Activated CD8-positive, alpha-beta T cell treated with anti-CD3 and anti-CD28 coated beads, Interleukin-2, amount 10 ng/mL, durations not matched to agents 7 days and 5 days (primary cell): Measurements from ENCODE around the gene PPP6R2. TPM values are rescaled to one million over a fixed set of nuclear protein-coding genes. Genes with fewer than 3 reads are reported as not detected.

ENCODE experiments used
- ATAC-seq: fragments of 150-1000 bp; cut with Tn5 transposase; one replicate; pipeline ENCODE4 v1.10.0; 2021; ENCODE audit warnings: moderate library complexity
- CTCF ChIA-PET: fragments of 350-600 bp; sonication (Branson Sonifier 250); formaldehyde crosslinking; loops from one replicate; lab custom pipeline; 2021; ENCODE audit warnings: antibody characterized with exemption; lab: Charles Lee
- POLR2A ChIA-PET: fragments of 350-600 bp; sonication (Branson Sonifier 250); formaldehyde crosslinking; loops from one replicate; lab custom pipeline; 2021; ENCODE audit warnings: antibody characterized with exemption; lab: Charles Lee
- DNase-seq: peaks from one replicate; pipeline ENCODE4 v3.0.0-alpha.2; 2020
- H3K27ac Mint-ChIP-seq: one replicate; pipeline ENCODE4 v1.8.0; 2021; ENCODE audit warnings: mild to moderate bottlenecking, mixed read lengths
- H3K27me3 Mint-ChIP-seq: one replicate; pipeline ENCODE4 v1.8.0; 2021; ENCODE audit warnings: low read depth, mixed read lengths
- H3K36me3 Mint-ChIP-seq: one replicate; pipeline ENCODE4 v1.8.0; 2021; ENCODE audit warnings: low read depth, mixed read lengths
- H3K4me1 Mint-ChIP-seq: one replicate; pipeline ENCODE4 v1.8.0; 2021; ENCODE audit warnings: low read depth, mixed read lengths
- H3K4me3 Mint-ChIP-seq: one replicate; pipeline ENCODE4 v1.8.0; 2021; ENCODE audit warnings: mild to moderate bottlenecking, mixed read lengths
- H3K9me3 Mint-ChIP-seq: one replicate; pipeline ENCODE4 v1.8.0; 2022; ENCODE audit warnings: mixed read lengths; ENCODE audit not compliant: insufficient read depth
- total RNA-seq, 2 experiments: library from RNA; stranded (reverse); gene quantifications; one replicate each; pipeline ENCODE4 v1.2.3, GENCODE V29; 2021

The PPP6R2 gene
- total RNA-seq, 2 experiments from 2014 or later = 62.1 to 64.9 TPM

GRCh38 chr22:50488886-50489285 is 145.8 kb downstream of the PPP6R2 start:
- no peaks in the 10 kb centered on the region for H3K36me3 Mint-ChIP-seq
- H3K9me3 Mint-ChIP-seq = no peaks in the 10 kb centered on the region
- ChIA-PET POLR2A (no interaction called here), CTCF (no interaction called here)
- no peak overlapping the region for H3K27ac Mint-ChIP-seq
- H3K4me1 Mint-ChIP-seq = peaks cover 8% of the 10 kb centered on the region
- H3K4me3 Mint-ChIP-seq = no peak overlapping the region
- ATAC-seq = no peak
- peaks cover 2% of the 10 kb centered on the region for H3K27me3 Mint-ChIP-seq
- DNase-seq = no peak

DNA sequence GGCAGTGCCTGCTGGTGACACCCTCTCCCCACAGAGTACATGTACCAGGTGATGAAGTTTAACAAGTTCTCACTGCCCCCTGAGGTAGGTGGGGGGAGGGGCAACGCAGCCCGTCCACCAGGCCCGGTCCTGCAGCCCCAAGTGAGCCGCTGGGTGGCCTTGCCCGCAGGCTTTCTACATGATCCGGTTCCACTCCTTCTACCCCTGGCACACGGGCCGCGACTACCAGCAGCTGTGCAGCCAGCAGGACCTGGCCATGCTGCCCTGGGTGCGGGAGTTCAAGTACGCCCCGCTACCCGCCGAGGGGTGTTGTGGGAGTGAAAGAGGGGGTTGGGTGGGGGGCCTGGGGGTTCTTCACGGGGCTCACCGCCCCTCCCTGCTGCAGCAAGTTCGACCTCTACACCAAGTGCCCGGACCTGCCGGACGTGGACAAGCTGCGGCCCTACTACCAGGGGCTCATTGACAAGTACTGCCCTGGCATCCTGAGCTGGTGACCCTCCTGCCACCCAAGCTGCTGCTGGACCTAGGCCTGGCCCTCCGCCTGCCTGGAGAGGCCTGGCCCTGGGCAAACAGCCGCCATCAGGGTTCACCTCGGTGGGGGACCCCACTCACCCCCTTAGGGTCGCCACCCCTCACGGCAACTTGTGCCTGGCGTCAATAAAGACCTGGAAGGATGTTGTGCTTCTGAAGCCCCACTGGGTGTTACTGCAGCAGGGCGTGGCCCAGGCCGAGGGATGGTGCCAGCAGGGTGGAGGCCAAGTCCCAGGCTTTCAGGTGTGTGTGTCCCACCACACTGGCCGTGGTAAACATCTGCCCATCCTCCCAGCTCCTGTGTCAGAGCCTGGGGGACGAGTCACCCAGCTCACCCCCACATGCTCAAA is 146.5 kb downstream of the PPP6R2 start:
- Mint-ChIP-seq H3K9me3 (no peaks in the 10 kb centered on the region), H3K27me3 (peaks cover 2% of the 10 kb centered on the region), H3K36me3 (no peaks in the 10 kb centered on the region), H3K4me1 (peaks cover 8% of the 10 kb centered on the region), H3K27ac (no peak overlapping the region), H3K4me3 (no peak overlapping the region)
- DNase-seq = no peak
- ATAC-seq = no peak
- ChIA-PET CTCF (no interaction called here), POLR2A (no interaction called here)

GRCh38 chr22:50490531-50491308 is 147.6 kb downstream of the PPP6R2 start:
- H3K27ac Mint-ChIP-seq = peak overlapping the region; percentile 34
- H3K27me3 Mint-ChIP-seq = peaks cover 2% of the 10 kb centered on the region
- peak overlapping the region; percentile 25 for H3K4me3 Mint-ChIP-seq
- ChIA-PET CTCF (interaction anchor here (0.6 to 1.8 kb wide), 2 partner anchors 21 to 88 kb away, joined by 3 to 4 read pairs; no protein-coding TSS in a partner anchor), POLR2A (interaction anchor here (0.7 kb wide), 1 partner anchor 39 kb away, joined by 5 read pairs; no protein-coding TSS in a partner anchor)
- H3K9me3 Mint-ChIP-seq = no peaks in the 10 kb centered on the region
- peak; percentile 42 for ATAC-seq
- H3K4me1 Mint-ChIP-seq = peaks cover 8% of the 10 kb centered on the region
- no peaks in the 10 kb centered on the region for H3K36me3 Mint-ChIP-seq
- DNase-seq = no peak

Other genes starting within 250 kb of the PPP6R2 start
- gene PANX2, start 172.6 kb upstream of the PPP6R2 start, total RNA-seq = under 1 TPM in 1 of 2 experiments, not detected in 1; 0.10 TPM
- gene TRABD, start 157.4 kb upstream of the PPP6R2 start, total RNA-seq = 100 to 1,000 TPM; 115 to 129 TPM
- 10 to 100 TPM; 23.6 to 24.4 TPM for gene SELENOO, start 142.3 kb upstream of the PPP6R2 start, total RNA-seq
- 10 to 100 TPM; 53.2 to 58.1 TPM for gene TUBGCP6, start 98.3 kb upstream of the PPP6R2 start, total RNA-seq
- gene HDAC10, start 92.1 kb upstream of the PPP6R2 start, total RNA-seq = 10 to 100 TPM; 71.4 to 75.9 TPM
- gene MAPK12, start 81.6 kb upstream of the PPP6R2 start, total RNA-seq = 1 to 10 TPM; 4.8 to 5.3 TPM
- 10 to 100 TPM; 10.4 to 11.8 TPM for gene MAPK11, start 72.9 kb upstream of the PPP6R2 start, total RNA-seq
- 10 to 100 TPM; 48.4 to 49.9 TPM for gene PLXNB2, start 35.7 kb upstream of the PPP6R2 start, total RNA-seq
- 1 to 10 TPM; 6.0 to 7.0 TPM for gene DENND6B, start 16.3 kb upstream of the PPP6R2 start, total RNA-seq
- gene SBF1, start 131.7 kb downstream of the PPP6R2 start, total RNA-seq = 100 to 1,000 TPM; 177 to 183 TPM
- gene ADM2, start 138.2 kb downstream of the PPP6R2 start, total RNA-seq = 1 to 10 TPM; 4.1 to 4.2 TPM
- gene MIOX, start 143.5 kb downstream of the PPP6R2 start, total RNA-seq = under 1 TPM in 1 of 2 experiments, not detected in 1; 0.40 TPM
- gene LMF2, start 164.4 kb downstream of the PPP6R2 start, total RNA-seq = 100 to 1,000 TPM; 119 to 132 TPM
- gene NCAPH2, start 164.9 kb downstream of the PPP6R2 start, total RNA-seq = 100 to 1,000 TPM; 146 to 150 TPM
- gene SCO2, start 182.3 kb downstream of the PPP6R2 start, total RNA-seq = 10 to 100 TPM; 11.7 to 13.9 TPM
- 10 to 100 TPM; 71.8 to 76.6 TPM for gene TYMP, start 186.7 kb downstream of the PPP6R2 start, total RNA-seq
- gene KLHDC7B, start 202.6 kb downstream of the PPP6R2 start, total RNA-seq = 10 to 100 TPM; 10.6 to 12.0 TPM
- not detected for gene SYCE3, start 219.6 kb downstream of the PPP6R2 start, total RNA-seq
- 10 to 100 TPM; 77.4 to 80.9 TPM for gene CPT1B, start 235.1 kb downstream of the PPP6R2 start, total RNA-seq
- gene CHKB, start 239.5 kb downstream of the PPP6R2 start, total RNA-seq = 100 to 1,000 TPM in 1 of 2 experiments, 10 to 100 TPM in 1; 98.9 to 101 TPM